ENCODE results near the gene CCDC14. TPM values are rescaled to one million over a fixed set of nuclear protein-coding genes. Genes with fewer than 3 reads are reported as not detected.

CCDC14 gene
- total RNA-seq, 4 donors from 2014 or later: 3.9 to 16.7 (median 6.4) TPM

- no peak for DNase-seq
- H3K27ac ChIP-seq: no peak overlapping the region
- H3K9me3 ChIP-seq: no peaks in the 10 kb centered on the region
- intact Hi-C loops (cut with DNase I; ENCODE audit: low total_unique reads) (no loop called here), in situ Hi-C loops (cut with MboI; ENCODE audit: low sequenced_read_pairs in 4 of 4) (no loop called here)
- H3K4me3 ChIP-seq: no peak overlapping the region
- no peaks in the 10 kb centered on the region for H3K27me3 ChIP-seq
- H3K4me1 ChIP-seq: no peaks in the 10 kb centered on the region
- no peak for ATAC-seq
- H3K36me3 ChIP-seq: no peaks in the 10 kb centered on the region
- TF ChIP-seq POLR2A (IDR thresholded peaks at IDR 0.05) (no peak), CTCF (IDR thresholded peaks at IDR 0.05 in 4 of 5, conservative IDR thresholded peaks at IDR 0.05 in 1 of 5) (no peak)
These were observed 88.4 kb downstream of the CCDC14 start for GRCh38 chr3:123872621-123873020.

- H3K9me3 ChIP-seq: no peaks in the 10 kb centered on the region
- no peaks in the 10 kb centered on the region for H3K27me3 ChIP-seq
- DNase-seq: no peak
- TF ChIP-seq CTCF (IDR thresholded peaks at IDR 0.05 in 4 of 5, conservative IDR thresholded peaks at IDR 0.05 in 1 of 5) (no peak), POLR2A (IDR thresholded peaks at IDR 0.05) (no peak)
- in situ Hi-C loops (cut with MboI; ENCODE audit: low sequenced_read_pairs in 4 of 4) (no loop called here), intact Hi-C loops (cut with DNase I; ENCODE audit: low total_unique reads) (no loop called here)
- H3K4me1 ChIP-seq: no peaks in the 10 kb centered on the region
- no peaks in the 10 kb centered on the region for H3K36me3 ChIP-seq
- no peak for ATAC-seq
- no peak overlapping the region for H3K4me3 ChIP-seq
- H3K27ac ChIP-seq: no peak overlapping the region
These were observed 89.1 kb downstream of the CCDC14 start for GRCh38 chr3:123871946-123872345.

- DNase-seq (no peak), ATAC-seq (no peak)
- Histone ChIP-seq H3K4me1 (no peaks in the 10 kb centered on the region), H3K9me3 (no peaks in the 10 kb centered on the region), H3K4me3 (no peak overlapping the region), H3K27me3 (no peaks in the 10 kb centered on the region), H3K27ac (peak overlapping the region in 1 of 4 donors; percentile 12), H3K36me3 (no peaks in the 10 kb centered on the region)
- in situ Hi-C loops (cut with MboI; ENCODE audit: low sequenced_read_pairs in 4 of 4) (no loop called here), intact Hi-C loops (cut with DNase I; ENCODE audit: low total_unique reads) (no loop called here)
- TF ChIP-seq POLR2A (IDR thresholded peaks at IDR 0.05) (no peak), CTCF (IDR thresholded peaks at IDR 0.05 in 4 of 5, conservative IDR thresholded peaks at IDR 0.05 in 1 of 5) (no peak)
These were observed 91.0 kb downstream of the CCDC14 start for GRCh38 chr3:123870033-123870432.

- Histone ChIP-seq H3K36me3 (no peaks in the 10 kb centered on the region), H3K4me3 (no peak overlapping the region), H3K27ac (no peak overlapping the region), H3K27me3 (no peaks in the 10 kb centered on the region), H3K4me1 (no peaks in the 10 kb centered on the region), H3K9me3 (no peaks in the 10 kb centered on the region)
- in situ Hi-C loops (cut with MboI; ENCODE audit: low sequenced_read_pairs in 4 of 4): no loop called here
- ATAC-seq: no peak
- intact Hi-C loops (cut with DNase I; ENCODE audit: low total_unique reads): no loop called here
- TF ChIP-seq POLR2A (IDR thresholded peaks at IDR 0.05) (no peak), CTCF (IDR thresholded peaks at IDR 0.05 in 4 of 5, conservative IDR thresholded peaks at IDR 0.05 in 1 of 5) (no peak)
- no peak for DNase-seq
These were observed 91.9 kb downstream of the CCDC14 start for GRCh38 chr3:123869165-123869564.

- intact Hi-C loops (cut with DNase I; ENCODE audit: low total_unique reads): no loop called here
- in situ Hi-C loops (cut with MboI; ENCODE audit: low sequenced_read_pairs in 4 of 4): no loop called here
- no peaks in the 10 kb centered on the region for H3K27me3 ChIP-seq
- no peaks in the 10 kb centered on the region for H3K36me3 ChIP-seq
- no peaks in the 10 kb centered on the region for H3K9me3 ChIP-seq
- H3K4me1 ChIP-seq: no peaks in the 10 kb centered on the region
- no peak overlapping the region for H3K27ac ChIP-seq
- no peak for DNase-seq
- no peak overlapping the region for H3K4me3 ChIP-seq
- TF ChIP-seq CTCF (IDR thresholded peaks at IDR 0.05 in 4 of 5, conservative IDR thresholded peaks at IDR 0.05 in 1 of 5): no peak
- no peak for TF ChIP-seq POLR2A (IDR thresholded peaks at IDR 0.05)
- no peak for ATAC-seq
These were observed 96.3 kb downstream of the CCDC14 start for GRCh38 chr3:123864706-123865105.

Measured in gastrocnemius medialis (tissue), 4 donors.